ENCODE results near the gene MAPRE2. TPM values are rescaled to one million over a fixed set of nuclear protein-coding genes. Genes with fewer than 3 reads are reported as not detected.

Gene MAPRE2
- total and polyA plus RNA-seq, 2 of the 13 experiments (the other 11 are each of a cell fraction or from before 2014, with no cell fraction given): 34.5 to 67.9 TPM

- TF ChIP-seq, protein P1, sequence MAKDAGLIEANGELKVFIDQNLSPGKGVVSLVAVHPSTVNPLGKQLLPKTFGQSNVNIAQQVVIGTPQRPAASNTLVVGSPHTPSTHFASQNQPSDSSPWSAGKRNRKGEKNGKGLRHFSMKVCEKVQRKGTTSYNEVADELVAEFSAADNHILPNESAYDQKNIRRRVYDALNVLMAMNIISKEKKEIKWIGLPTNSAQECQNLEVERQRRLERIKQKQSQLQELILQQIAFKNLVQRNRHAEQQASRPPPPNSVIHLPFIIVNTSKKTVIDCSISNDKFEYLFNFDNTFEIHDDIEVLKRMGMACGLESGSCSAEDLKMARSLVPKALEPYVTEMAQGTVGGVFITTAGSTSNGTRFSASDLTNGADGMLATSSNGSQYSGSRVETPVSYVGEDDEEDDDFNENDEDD (CRISPR knock-in tag; IDR thresholded peaks at IDR 0.05; ENCODE audit: borderline replicate concordance): no peak
- no peak for TF ChIP-seq ZNF839 (CRISPR knock-in tag; IDR thresholded peaks at IDR 0.05; ENCODE audit: borderline replicate concordance)
- no peak for TF ChIP-seq TAF1 (CRISPR knock-in tag; IDR thresholded peaks at IDR 0.05)
- peak; percentile 32; the same call in 1 of the 2 replicates for TF ChIP-seq NCOR1 (IDR thresholded peaks at IDR 0.05; ENCODE audit: borderline replicate concordance, low read length)
- no peak for TF ChIP-seq SMC3 (IDR thresholded peaks at IDR 0.05; ENCODE audit: low read length)
- 0 out of 2 replicates have a peak, but pooled peaks have one; percentile 14 for TF ChIP-seq FOXJ3 (CRISPR knock-in tag; IDR thresholded peaks at IDR 0.05; ENCODE audit: borderline replicate concordance)
- TF ChIP-seq ZNF660 (CRISPR knock-in tag; IDR thresholded peaks at IDR 0.05; ENCODE audit: borderline replicate concordance, low read depth): no peak
- no peak for TF ChIP-seq ISX (CRISPR knock-in tag; conservative IDR thresholded peaks at IDR 0.05)
- TF ChIP-seq ZNF605 (CRISPR knock-in tag; IDR thresholded peaks at IDR 0.05): no peak
- TF ChIP-seq ZNF335 (CRISPR knock-in tag; IDR thresholded peaks at IDR 0.05): no peak
- TF ChIP-seq KLF6 (CRISPR knock-in tag; IDR thresholded peaks at IDR 0.05): no peak
- TF ChIP-seq ZNF713 (CRISPR knock-in tag; IDR thresholded peaks at IDR 0.05): no peak
- no peak for TF ChIP-seq ZSCAN5A (CRISPR knock-in tag; IDR thresholded peaks at IDR 0.05; ENCODE audit: borderline replicate concordance)
- TF ChIP-seq MIER3 (CRISPR knock-in tag; IDR thresholded peaks at IDR 0.05; ENCODE audit: borderline replicate concordance): peak; percentile 14; the same call in 1 of the 2 replicates
- TF ChIP-seq, protein P2, sequence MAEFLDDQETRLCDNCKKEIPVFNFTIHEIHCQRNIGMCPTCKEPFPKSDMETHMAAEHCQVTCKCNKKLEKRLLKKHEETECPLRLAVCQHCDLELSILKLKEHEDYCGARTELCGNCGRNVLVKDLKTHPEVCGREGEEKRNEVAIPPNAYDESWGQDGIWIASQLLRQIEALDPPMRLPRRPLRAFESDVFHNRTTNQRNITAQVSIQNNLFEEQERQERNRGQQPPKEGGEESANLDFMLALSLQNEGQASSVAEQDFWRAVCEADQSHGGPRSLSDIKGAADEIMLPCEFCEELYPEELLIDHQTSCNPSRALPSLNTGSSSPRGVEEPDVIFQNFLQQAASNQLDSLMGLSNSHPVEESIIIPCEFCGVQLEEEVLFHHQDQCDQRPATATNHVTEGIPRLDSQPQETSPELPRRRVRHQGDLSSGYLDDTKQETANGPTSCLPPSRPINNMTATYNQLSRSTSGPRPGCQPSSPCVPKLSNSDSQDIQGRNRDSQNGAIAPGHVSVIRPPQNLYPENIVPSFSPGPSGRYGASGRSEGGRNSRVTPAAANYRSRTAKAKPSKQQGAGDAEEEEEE (CRISPR knock-in tag; IDR thresholded peaks at IDR 0.05; ENCODE audit: borderline replicate concordance): no peak
- no peak for TF ChIP-seq WIZ (CRISPR knock-in tag; IDR thresholded peaks at IDR 0.05)
- no peak for TF ChIP-seq KDM3A (CRISPR knock-in tag; IDR thresholded peaks at IDR 0.05; ENCODE audit: low read depth)
- no peak for TF ChIP-seq JUN (CRISPR knock-in tag; IDR thresholded peaks at IDR 0.05)
- no peak for TF ChIP-seq ZNF337 (CRISPR knock-in tag; IDR thresholded peaks at IDR 0.05; ENCODE audit: borderline replicate concordance, low read depth)
- TF ChIP-seq NFKBIZ (CRISPR knock-in tag; IDR thresholded peaks at IDR 0.05): no peak
- TF ChIP-seq NRL (CRISPR knock-in tag; IDR thresholded peaks at IDR 0.05; ENCODE audit: borderline replicate concordance): no peak
- TF ChIP-seq NR2C2 (CRISPR knock-in tag; IDR thresholded peaks at IDR 0.05; ENCODE audit: borderline replicate concordance): no peak
- TF ChIP-seq, protein P3, sequence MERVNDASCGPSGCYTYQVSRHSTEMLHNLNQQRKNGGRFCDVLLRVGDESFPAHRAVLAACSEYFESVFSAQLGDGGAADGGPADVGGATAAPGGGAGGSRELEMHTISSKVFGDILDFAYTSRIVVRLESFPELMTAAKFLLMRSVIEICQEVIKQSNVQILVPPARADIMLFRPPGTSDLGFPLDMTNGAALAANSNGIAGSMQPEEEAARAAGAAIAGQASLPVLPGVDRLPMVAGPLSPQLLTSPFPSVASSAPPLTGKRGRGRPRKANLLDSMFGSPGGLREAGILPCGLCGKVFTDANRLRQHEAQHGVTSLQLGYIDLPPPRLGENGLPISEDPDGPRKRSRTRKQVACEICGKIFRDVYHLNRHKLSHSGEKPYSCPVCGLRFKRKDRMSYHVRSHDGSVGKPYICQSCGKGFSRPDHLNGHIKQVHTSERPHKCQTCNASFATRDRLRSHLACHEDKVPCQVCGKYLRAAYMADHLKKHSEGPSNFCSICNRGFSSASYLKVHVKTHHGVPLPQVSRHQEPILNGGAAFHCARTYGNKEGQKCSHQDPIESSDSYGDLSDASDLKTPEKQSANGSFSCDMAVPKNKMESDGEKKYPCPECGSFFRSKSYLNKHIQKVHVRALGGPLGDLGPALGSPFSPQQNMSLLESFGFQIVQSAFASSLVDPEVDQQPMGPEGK (CRISPR knock-in tag; IDR thresholded peaks at IDR 0.05): no peak
- no peak for TF ChIP-seq HDAC2 (CRISPR knock-in tag; IDR thresholded peaks at IDR 0.05)
- no peak; the same call in 1 of the 2 replicates for TF ChIP-seq NFE2L2 (IDR thresholded peaks at IDR 0.05; ENCODE audit: low read length)
Measured at GRCh38 chr18:35171315-35171987, 130.2 kb downstream of the MAPRE2 start (continued).

Measured in HepG2 (cell line).